ENCODE measurements around the gene PREX1. TPM values are rescaled to one million over a fixed set of nuclear protein-coding genes. Genes with fewer than 3 reads are reported as not detected.

Gene PREX1
- total RNA-seq, 3 donors from 2014 or later: 28.8 to 31.4 (median 29.5) TPM

DNA sequence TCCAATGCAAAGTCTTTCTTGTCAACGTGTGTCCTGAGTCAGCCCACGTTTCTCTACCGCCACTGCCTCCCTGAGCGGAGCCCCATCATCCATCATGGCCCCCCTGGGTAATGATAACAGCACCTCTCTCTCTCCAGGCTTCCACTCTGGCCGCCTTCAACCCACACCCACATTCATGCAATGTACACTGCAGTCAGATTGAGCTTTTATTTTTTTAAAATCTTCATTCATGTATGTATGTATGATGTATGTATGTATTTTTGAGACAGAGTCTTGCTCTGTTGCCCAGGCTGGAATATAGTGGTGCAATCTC, 245.2 kb downstream of the PREX1 start:
- DNase-seq: no peak
- H3K4me3 Mint-ChIP-seq: no peak overlapping the region
- no peaks in the 10 kb centered on the region for H3K4me1 Mint-ChIP-seq (ENCODE audit: low read depth)
- H3K27me3 Mint-ChIP-seq (ENCODE audit: low read depth): peaks cover 33% of the 10 kb centered on the region
- no peaks in the 10 kb centered on the region for H3K36me3 Mint-ChIP-seq (ENCODE audit: insufficient read depth)
- no peak for ATAC-seq
- H3K9me3 Mint-ChIP-seq: no peaks in the 10 kb centered on the region

DNA sequence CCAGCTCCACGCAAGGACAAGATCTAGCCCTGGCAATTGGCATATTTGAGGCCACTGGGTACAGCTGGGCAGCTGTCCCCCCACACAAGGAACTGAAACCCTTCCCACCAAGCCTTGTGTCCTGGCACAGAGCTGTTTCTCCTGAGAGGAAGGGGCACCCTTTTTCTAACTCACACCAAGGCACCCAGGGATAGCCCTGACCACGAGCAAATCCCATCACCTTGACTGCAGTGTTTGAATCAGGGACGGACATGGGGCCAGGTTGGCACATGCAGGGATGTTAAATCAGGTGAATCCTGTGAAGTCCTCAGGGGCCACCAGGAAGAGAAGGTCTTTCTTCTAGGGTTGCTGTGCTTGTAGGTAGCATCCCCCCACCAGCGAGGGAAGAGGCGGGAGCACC, 246.6 kb downstream of the PREX1 start:
- no peaks in the 10 kb centered on the region for H3K9me3 Mint-ChIP-seq
- no peak for DNase-seq
- ATAC-seq: no peak

DNA sequence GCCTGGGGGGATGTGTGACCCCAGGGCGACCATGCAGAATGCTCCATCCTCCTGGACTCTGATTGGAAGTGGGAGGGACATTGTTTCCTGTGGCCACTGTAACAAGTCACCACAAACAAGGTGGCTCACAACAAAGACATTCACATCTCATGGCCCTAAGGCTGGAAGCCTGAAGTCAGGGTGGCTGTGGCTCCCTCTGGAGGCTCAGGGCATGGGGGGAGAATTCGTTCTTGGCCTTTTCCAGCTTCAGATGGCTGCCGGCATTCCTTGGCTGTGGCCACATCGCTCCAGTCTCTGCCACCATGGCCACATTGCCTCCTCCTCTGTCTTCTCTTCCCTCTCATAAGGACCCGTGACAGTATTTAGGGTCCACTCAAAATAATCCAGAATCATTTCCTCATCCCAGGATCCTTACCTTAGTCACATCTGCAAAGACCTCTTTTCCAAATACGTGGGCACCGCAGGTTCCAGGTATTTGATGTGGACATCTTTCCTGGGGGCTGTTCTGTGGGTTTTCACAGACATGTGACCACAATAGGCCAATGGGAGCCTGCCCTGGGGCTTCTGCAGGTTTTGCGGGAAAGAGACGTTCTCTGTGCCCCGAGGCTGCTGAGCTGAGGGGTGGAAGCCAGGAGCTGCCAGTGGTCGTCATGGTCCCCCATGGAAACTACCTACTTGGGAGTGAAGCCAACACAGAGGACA, 249.3 kb downstream of the PREX1 start:
- no peaks in the 10 kb centered on the region for H3K4me1 Mint-ChIP-seq (ENCODE audit: low read depth)
- H3K9me3 Mint-ChIP-seq: no peaks in the 10 kb centered on the region
- no peak overlapping the region for H3K4me3 Mint-ChIP-seq
- H3K36me3 Mint-ChIP-seq (ENCODE audit: insufficient read depth): no peaks in the 10 kb centered on the region
- no peak for DNase-seq
- peaks cover 24% of the 10 kb centered on the region for H3K27me3 Mint-ChIP-seq (ENCODE audit: low read depth)
- no peak for ATAC-seq

More for the DNA sequence above, 246.6 kb downstream of the PREX1 start:
- H3K4me3 Mint-ChIP-seq: no peak overlapping the region
- peaks cover 35% of the 10 kb centered on the region for H3K27me3 Mint-ChIP-seq (ENCODE audit: low read depth)
- no peaks in the 10 kb centered on the region for H3K36me3 Mint-ChIP-seq (ENCODE audit: insufficient read depth)
- no peaks in the 10 kb centered on the region for H3K4me1 Mint-ChIP-seq (ENCODE audit: low read depth)

GRCh38 chr20:48577557-48577956, 250.2 kb downstream of the PREX1 start:
- no peak for DNase-seq
- ATAC-seq: no peak
- H3K4me1 Mint-ChIP-seq (ENCODE audit: low read depth): no peaks in the 10 kb centered on the region
- no peaks in the 10 kb centered on the region for H3K9me3 Mint-ChIP-seq
- H3K4me3 Mint-ChIP-seq: no peak overlapping the region
- peaks cover 22% of the 10 kb centered on the region for H3K27me3 Mint-ChIP-seq (ENCODE audit: low read depth)
- no peaks in the 10 kb centered on the region for H3K36me3 Mint-ChIP-seq (ENCODE audit: insufficient read depth)

- H3K4me3 Mint-ChIP-seq: no peak overlapping the region
- no peak for ATAC-seq
- H3K4me1 Mint-ChIP-seq (ENCODE audit: low read depth): no peaks in the 10 kb centered on the region
- no peak for DNase-seq
- H3K27me3 Mint-ChIP-seq (ENCODE audit: low read depth): peaks cover 12% of the 10 kb centered on the region
- no peaks in the 10 kb centered on the region for H3K36me3 Mint-ChIP-seq (ENCODE audit: insufficient read depth)
- H3K9me3 Mint-ChIP-seq: no peaks in the 10 kb centered on the region
Observed at GRCh38 chr20:48574383-48574782, 253.4 kb downstream of the PREX1 start.

Other genes with a start within 250 kb of the PREX1 start
- 10 to 100 TPM; 27.8 to 31.6 (median 28.3) TPM for gene ARFGEF2, start 93.7 kb upstream of the PREX1 start, total RNA-seq
- 100 to 1,000 TPM; 135 to 151 (median 141) TPM for gene CSE1L, start 218.3 kb upstream of the PREX1 start, total RNA-seq

Measured in activated T-cell treated with anti-CD3 and anti-CD28 coated beads, Interleukin-2, amount 50 U/mL, for 4 hours (primary cell).